H1 (cell line): ENCODE measurements around the gene TIA1. TPM values are rescaled to one million over a fixed set of nuclear protein-coding genes. Genes with fewer than 3 reads are reported as not detected.
"Not testable (repeated sequence)": the region's sequence is repeated elsewhere in the genome, so short reads cannot be mapped to it uniquely, and the experiment has no call there.

Experiments
- CTCF ChIA-PET: fragments of 300-600 bp; sonication (Branson Sonifier 250); formaldehyde crosslinking; loops from one replicate; lab custom pipeline; 2021; ENCODE audit not compliant: partially characterized antibody; lab: Charles Lee
- POLR2A ChIA-PET: fragments of 300-600 bp; sonication (Branson Sonifier 250); formaldehyde crosslinking; loops from one replicate; lab custom pipeline; 2021; ENCODE audit warnings: inconsistent platforms; ENCODE audit not compliant: partially characterized antibody; lab: Charles Lee
- DNase-seq, 2 experiments: peaks; one replicate each; pipeline versions ENCODE4 v3.0.0 to v3.0.0-alpha.2; 2010 to 2022; ENCODE audit warnings: low spot score in 2 of 2, low read depth in 1 of 2, mixed read lengths in 1 of 2
- FAIRE-seq: peaks from 2 replicates; lab custom pipeline; 2011; peaks lifted over from hg19 to GRCh38; lab: Jason Lieb, UNC
- H2AFZ ChIP-seq: 2 replicates; pipeline ENCODE4 v1.8.1; 2012; ENCODE audit warnings: low read length, inconsistent platforms
- H2AK5ac ChIP-seq: 2 replicates; pipeline ENCODE4 v1.6.1; 2013; ENCODE audit warnings: low read depth, low read length
- H2BK120ac ChIP-seq: replicated peaks from 2 replicates; pipeline ENCODE3; 2013; ENCODE audit warnings: low read depth, low read length, inconsistent platforms
- H2BK12ac ChIP-seq: 2 replicates; pipeline ENCODE4 v1.6.1; 2013; ENCODE audit warnings: low read depth, low read length
- H2BK15ac ChIP-seq: 2 replicates; pipeline ENCODE4 v1.6.1; 2013; ENCODE audit warnings: low read length
- H2BK20ac ChIP-seq: 2 replicates; pipeline ENCODE4 v1.6.1; 2013; ENCODE audit warnings: low read length
- H2BK5ac ChIP-seq: 2 replicates; pipeline ENCODE4 v1.6.1; 2013; ENCODE audit warnings: low read depth, low read length
- H3K14ac ChIP-seq: 2 replicates; pipeline ENCODE4 v1.6.1; 2013; ENCODE audit warnings: inconsistent platforms; ENCODE audit not compliant: insufficient read length
- H3K18ac ChIP-seq: 2 replicates; pipeline ENCODE4 v1.6.1; 2013; ENCODE audit warnings: low read length; ENCODE audit errors: extremely low read depth
- H3K23ac ChIP-seq: 2 replicates; pipeline ENCODE4 v1.6.1; 2013; ENCODE audit warnings: inconsistent platforms; ENCODE audit not compliant: insufficient read length
- H3K23me2 ChIP-seq: 2 replicates; pipeline ENCODE4 v1.6.1; 2013; ENCODE audit warnings: low read depth, low read length
- H3K27ac ChIP-seq: 2 replicates; pipeline ENCODE4 v1.6.1; 2011; ENCODE audit warnings: low read depth, low read length, inconsistent platforms
- H3K27me3 ChIP-seq, 4 experiments: replicated peaks in 1 of 4; 1 replicate in 1 of 4; 2 replicates in 3 of 4; pipeline versions ENCODE4 v1.6.1 to v1.8.1; 2011 to 2013; ENCODE audit warnings: low read length in 3 of 4, mild to moderate bottlenecking in 3 of 4, inconsistent platforms in 2 of 4, mixed read lengths in 2 of 4, moderate library complexity in 1 of 4; ENCODE audit not compliant: control insufficient read depth in 3 of 4, insufficient read depth in 3 of 4; ENCODE audit errors: extremely low read depth in 1 of 4
- H3K36me3 ChIP-seq, 4 experiments: 2 replicates each; pipeline versions ENCODE4 v1.6.1 to v1.8.1; 2011 to 2013; ENCODE audit warnings: mild to moderate bottlenecking in 4 of 4, low read length in 3 of 4, moderate library complexity in 2 of 4, control low read depth in 1 of 4, inconsistent platforms in 1 of 4; ENCODE audit not compliant: insufficient read depth in 4 of 4, control insufficient read depth in 2 of 4
- H3K4ac ChIP-seq: replicated peaks from 2 replicates; pipeline ENCODE3; 2013; ENCODE audit warnings: low read length, low read depth, mixed read lengths, inconsistent platforms; ENCODE audit not compliant: insufficient read length
- H3K4me1 ChIP-seq, 4 experiments: replicated peaks in 1 of 4; 1 replicate in 1 of 4; 2 replicates in 3 of 4; pipeline versions ENCODE4 v1.6.1 to v1.8.1; 2011 to 2013; ENCODE audit warnings: low read length in 3 of 4, inconsistent platforms in 2 of 4, mixed read lengths in 1 of 4; ENCODE audit not compliant: insufficient read depth in 4 of 4, control insufficient read depth in 3 of 4
- H3K4me2 ChIP-seq, 2 experiments: 2 replicates each; pipeline versions ENCODE4 v1.6.1 to v1.8.1; 2011 to 2013; ENCODE audit warnings: low read depth in 2 of 2, low read length in 2 of 2, control low read depth in 1 of 2, inconsistent platforms in 1 of 2, mild to moderate bottlenecking in 1 of 2; ENCODE audit not compliant: insufficient read depth in 1 of 2
- H3K4me3 ChIP-seq, 4 experiments: fragments of 200-600, 300-600 bp in 1 of 4; sonication (generic), shearing (Covaris generic), sonication (Bioruptor Twin) in 1 of 4; 2 replicates each; pipeline versions ENCODE4 v1.5.1 to v1.8.1; 2011 to 2016; ENCODE audit warnings: low read length in 4 of 4, low read depth in 3 of 4, control low read depth in 2 of 4, inconsistent platforms in 2 of 4, mild to moderate bottlenecking in 2 of 4, mixed read lengths in 1 of 4, moderate library complexity in 1 of 4; ENCODE audit not compliant: insufficient read depth in 2 of 4; ENCODE audit errors: extremely low read depth in 1 of 4
- H3K56ac ChIP-seq: replicated peaks from 2 replicates; pipeline ENCODE3; 2013; ENCODE audit warnings: low read depth, mild to moderate bottlenecking, mixed read lengths, low read length, inconsistent platforms; ENCODE audit not compliant: insufficient read length
- H3K79me1 ChIP-seq: 2 replicates; pipeline ENCODE4 v1.6.1; 2013; ENCODE audit warnings: low read depth, low read length, control low read depth
- H3K79me2 ChIP-seq, 2 experiments: 2 replicates each; pipeline versions ENCODE4 v1.6.1 to v1.8.1; 2012 to 2013; ENCODE audit warnings: low read length in 2 of 2, mild to moderate bottlenecking in 2 of 2, inconsistent platforms in 1 of 2; ENCODE audit not compliant: insufficient read depth in 2 of 2, control insufficient read depth in 1 of 2
- H3K9ac ChIP-seq, 4 experiments: replicated peaks in 1 of 4; 1 replicate in 1 of 4; 2 replicates in 3 of 4; pipeline versions ENCODE4 v1.6.1 to v1.8.1; 2011 to 2013; ENCODE audit warnings: low read depth in 3 of 4, low read length in 3 of 4, control low read depth in 2 of 4, mild to moderate bottlenecking in 2 of 4, moderate library complexity in 2 of 4, inconsistent platforms in 1 of 4; ENCODE audit errors: extremely low read depth in 1 of 4
- H3K9me3 ChIP-seq, 2 experiments: 2 replicates each; pipeline versions ENCODE4 v1.6.1 to v1.8.1; 2012 to 2013; ENCODE audit warnings: mild to moderate bottlenecking in 2 of 2, moderate library complexity in 2 of 2, control low read depth in 1 of 2, inconsistent platforms in 1 of 2, low read depth in 1 of 2, low read length in 1 of 2, mixed read lengths in 1 of 2; ENCODE audit not compliant: insufficient read depth in 2 of 2
- H4K20me1 ChIP-seq, 2 experiments: replicated peaks in 1 of 2; 2 replicates each; pipeline versions ENCODE3 to v1.8.1; 2011 to 2013; ENCODE audit warnings: inconsistent platforms in 2 of 2, low read length in 2 of 2, mild to moderate bottlenecking in 1 of 2; ENCODE audit not compliant: insufficient read depth in 2 of 2, control insufficient read depth in 1 of 2
- H4K5ac ChIP-seq: 2 replicates; pipeline ENCODE4 v1.6.1; 2013; ENCODE audit warnings: low read length, low read depth, mixed read lengths, inconsistent platforms; ENCODE audit not compliant: insufficient read length
- H4K8ac ChIP-seq: 2 replicates; pipeline ENCODE4 v1.8.0; 2013; ENCODE audit warnings: mild to moderate bottlenecking, moderate library complexity, low read length, inconsistent platforms; ENCODE audit not compliant: insufficient read depth; ENCODE audit errors: extremely low read depth
- H4K91ac ChIP-seq: replicated peaks from 2 replicates; pipeline ENCODE3; 2013; ENCODE audit warnings: low read length, mixed read lengths, inconsistent platforms; ENCODE audit not compliant: insufficient read length
- WGBS, 2 experiments: shearing (Covaris generic) in 1 of 2; methylation state at CpG; one replicate each; pipeline versions ENCODE4 v1.1.6 to v1.1.7; 2013 to 2015; ENCODE audit warnings: low lambda C conversion rate in 2 of 2, mixed read lengths in 2 of 2, inconsistent platforms in 1 of 2, low coverage in 1 of 2, missing lambda C conversion rate in 1 of 2; ENCODE audit not compliant: insufficient replicate concordance in 2 of 2, insufficient coverage in 1 of 2, insufficient read length in 1 of 2; ENCODE audit errors: extremely low coverage in 1 of 2, missing lambda C conversion rate in 1 of 2; 5-methylcytosine and 5-hydroxymethylcytosine counted together
- polyA plus RNA-seq, 7 experiments: library from polyadenylated mRNA; depleted of rRNA in 3 of 7; stranded (reverse) in 5 of 7; unstranded in 2 of 7; fragments of >200 nt in 5 of 7; fragments of 200-250 nt in 2 of 7; gene quantifications; 1 replicate in 5 of 7; 2 replicates in 1 of 7; 4 replicates in 1 of 7; pipeline versions ENCODE4 v1.2.1 to v1.2.3, GENCODE V29; 2011 to 2013; ENCODE audit warnings: missing spikeins in 2 of 7, mixed read lengths in 2 of 7
- total RNA-seq: library from RNA; stranded (reverse); fragmentation: NEBNext Ultra II Directional; extraction: Animal tissue kit (Norgen Biotek cat#: 25700); gene quantifications from 2 replicates; pipeline ENCODE4 v1.2.1, GENCODE V29; 2021

Gene TIA1
- total and polyA plus RNA-seq, 2 of the 8 experiments (the other 6 are each of a cell fraction or from before 2014, with no cell fraction given) = 58.6 to 181 TPM

- not testable (repeated sequence) for DNase-seq, H3K9ac ChIP-seq, H4K91ac ChIP-seq, H3K79me1 ChIP-seq, H2BK5ac ChIP-seq, H3K4me2 ChIP-seq, H3K23me2 ChIP-seq, H2BK12ac ChIP-seq, FAIRE-seq, H2BK20ac ChIP-seq, H2BK120ac ChIP-seq, H2AFZ ChIP-seq, H3K23ac ChIP-seq, H3K27me3 ChIP-seq, H3K56ac ChIP-seq, H3K14ac ChIP-seq, H3K27ac ChIP-seq, H4K5ac ChIP-seq, H4K20me1 ChIP-seq, H3K4me1 ChIP-seq, H3K4ac ChIP-seq, H2BK15ac ChIP-seq, H2AK5ac ChIP-seq, H3K9me3 ChIP-seq, H3K18ac ChIP-seq, H4K8ac ChIP-seq, H3K4me3 ChIP-seq
- WGBS, 2 experiments = 95% methylated on average over 4 of the region's 4 CpGs; no CpG with 5 or more reads in 1 of the 2 experiments
- POLR2A ChIA-PET = interaction anchor here (0.7 kb wide), 1 partner anchor 44 kb away, joined by 3 read pairs; no protein-coding TSS in a partner anchor
- CTCF ChIA-PET = interaction anchor here (1.0 kb wide), 1 partner anchor 346 kb away, joined by 3 read pairs; no protein-coding TSS in a partner anchor
- H3K36me3 ChIP-seq = peaks cover 4 to 28% (median 10%) of the 10 kb centered on the region in 4 experiments; a peak in 6 of 8 replicates
- peaks cover 3 to 14% of the 10 kb centered on the region in 2 experiments; a peak in 3 of 4 replicates for H3K79me2 ChIP-seq
Observed at GRCh38 chr2:70297828-70298227, 49.4 kb upstream of the TIA1 start.
